Astrocyte of the cerebellum (primary cell): ENCODE results near the gene ZFYVE9.

ENCODE experiments used
- DNase-seq: peaks from one replicate; pipeline ENCODE4 v3.0.0-alpha.2; 2011; ENCODE audit warnings: low read depth
- H3K4me3 ChIP-seq: 2 replicates; pipeline ENCODE4 v1.5.1; 2011; ENCODE audit warnings: mild to moderate bottlenecking, low read depth, low read length, moderate library complexity
- in situ Hi-C: cut with HindIII; loops from 2 replicates; pipeline ENCODE4 v1.10.0; 2017; ENCODE audit warnings: low sequenced_read_pairs
- TF ChIP-seq, protein P1 (sequence below): IDR thresholded peaks from 2 replicates; pipeline ENCODE4 v1.5.1; 2012; ENCODE audit warnings: low read length, low read depth, moderate library complexity, mild to moderate bottlenecking; ENCODE audit errors: missing control alignments

The ZFYVE9 gene

DNA sequence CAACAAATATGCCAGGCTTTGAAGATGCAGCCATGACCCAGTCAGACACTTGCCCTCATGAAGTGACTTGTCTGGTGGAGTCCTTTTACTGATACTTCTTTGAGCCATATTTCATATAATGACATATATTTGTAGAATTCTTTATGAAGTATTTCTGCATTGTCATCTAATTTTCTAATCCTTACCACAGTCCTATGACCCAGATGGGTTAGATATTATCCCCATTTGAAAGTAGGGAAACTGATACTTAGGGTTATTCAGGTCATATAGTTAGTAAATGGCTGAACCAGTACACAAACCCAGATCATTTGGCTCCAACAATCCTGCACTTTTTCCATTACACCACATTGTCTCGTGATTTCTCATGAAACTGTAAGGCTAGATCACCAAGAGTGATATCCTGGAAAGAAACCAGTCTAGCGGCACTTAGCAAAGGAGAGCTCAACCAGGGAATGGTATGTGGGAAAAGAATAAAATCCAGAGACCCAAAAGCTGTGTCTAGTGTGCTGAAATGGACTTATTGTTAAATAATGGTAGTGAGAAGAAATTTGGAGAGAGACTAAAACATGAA, 49.6 kb downstream of the ZFYVE9 start:
- TF ChIP-seq, protein P1, sequence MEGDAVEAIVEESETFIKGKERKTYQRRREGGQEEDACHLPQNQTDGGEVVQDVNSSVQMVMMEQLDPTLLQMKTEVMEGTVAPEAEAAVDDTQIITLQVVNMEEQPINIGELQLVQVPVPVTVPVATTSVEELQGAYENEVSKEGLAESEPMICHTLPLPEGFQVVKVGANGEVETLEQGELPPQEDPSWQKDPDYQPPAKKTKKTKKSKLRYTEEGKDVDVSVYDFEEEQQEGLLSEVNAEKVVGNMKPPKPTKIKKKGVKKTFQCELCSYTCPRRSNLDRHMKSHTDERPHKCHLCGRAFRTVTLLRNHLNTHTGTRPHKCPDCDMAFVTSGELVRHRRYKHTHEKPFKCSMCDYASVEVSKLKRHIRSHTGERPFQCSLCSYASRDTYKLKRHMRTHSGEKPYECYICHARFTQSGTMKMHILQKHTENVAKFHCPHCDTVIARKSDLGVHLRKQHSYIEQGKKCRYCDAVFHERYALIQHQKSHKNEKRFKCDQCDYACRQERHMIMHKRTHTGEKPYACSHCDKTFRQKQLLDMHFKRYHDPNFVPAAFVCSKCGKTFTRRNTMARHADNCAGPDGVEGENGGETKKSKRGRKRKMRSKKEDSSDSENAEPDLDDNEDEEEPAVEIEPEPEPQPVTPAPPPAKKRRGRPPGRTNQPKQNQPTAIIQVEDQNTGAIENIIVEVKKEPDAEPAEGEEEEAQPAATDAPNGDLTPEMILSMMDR, result no peak
- no peak overlapping the region for H3K4me3 ChIP-seq
- no peak for DNase-seq
- in situ Hi-C loops, result no loop called here

DNA sequence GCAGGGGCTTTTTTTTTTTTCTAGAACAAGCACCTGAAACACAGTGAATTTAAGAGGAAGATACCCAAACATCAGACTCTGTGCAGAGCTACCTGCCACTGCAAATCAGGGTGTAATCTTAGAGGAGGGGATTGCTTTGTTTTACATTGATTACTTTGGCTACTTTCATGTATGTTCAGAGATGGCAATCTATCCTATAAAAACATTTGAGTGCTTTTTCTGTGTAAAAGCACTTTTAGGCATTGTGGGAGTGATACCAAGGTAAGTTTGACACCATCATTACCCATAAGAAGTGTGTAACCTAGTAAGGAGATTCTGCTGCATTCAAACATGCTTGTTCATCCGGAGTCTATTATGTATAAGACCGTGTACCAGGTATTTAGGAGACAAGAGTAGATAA, 50.1 kb downstream of the ZFYVE9 start:
- in situ Hi-C loops, result no loop called here
- no peak overlapping the region for H3K4me3 ChIP-seq
- TF ChIP-seq, protein P1, result no peak
- no peak for DNase-seq

DNA sequence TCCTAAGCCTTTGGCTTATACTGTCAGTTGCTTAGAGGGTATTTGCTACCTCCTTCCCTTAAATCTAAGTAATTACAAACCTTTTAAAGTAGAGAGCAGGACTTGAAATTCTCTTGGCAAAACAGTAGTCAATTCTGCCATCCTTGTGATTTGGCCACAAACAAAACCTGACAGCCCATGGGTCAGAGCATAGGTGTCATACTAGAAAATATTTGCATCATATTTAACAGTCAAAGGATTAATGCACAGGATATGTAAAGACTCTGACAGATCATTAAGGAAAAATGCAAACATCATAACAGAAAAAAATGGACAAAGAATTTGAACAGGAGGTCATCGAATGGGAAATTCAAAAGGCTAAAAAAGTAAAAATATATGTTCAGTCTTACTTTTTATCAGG, 50.5 kb downstream of the ZFYVE9 start:
- TF ChIP-seq, protein P1, result no peak
- in situ Hi-C loops, result no loop called here
- no peak for DNase-seq
- no peak overlapping the region for H3K4me3 ChIP-seq

DNA sequence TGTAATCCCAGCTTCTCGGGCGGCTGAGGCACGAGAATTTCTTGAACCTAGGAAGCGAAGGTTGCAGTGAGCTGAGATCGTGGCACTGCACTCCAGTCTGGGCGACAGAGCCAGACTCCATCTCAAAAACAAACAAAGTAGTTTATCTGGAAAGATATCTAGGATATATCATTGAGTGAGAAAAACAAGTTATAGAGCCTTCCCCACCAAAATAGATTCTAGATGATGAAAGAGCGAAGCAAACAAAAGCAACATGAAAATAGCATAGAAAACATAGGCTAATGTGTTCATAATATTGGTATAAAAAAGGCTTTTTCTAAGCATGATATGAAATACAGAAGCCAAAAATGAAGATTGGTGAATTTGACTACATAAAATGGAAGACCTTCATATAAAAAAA, 52.1 kb downstream of the ZFYVE9 start:
- in situ Hi-C loops, result no loop called here
- no peak for DNase-seq
- H3K4me3 ChIP-seq, result no peak overlapping the region
- TF ChIP-seq, protein P1, result no peak

DNA sequence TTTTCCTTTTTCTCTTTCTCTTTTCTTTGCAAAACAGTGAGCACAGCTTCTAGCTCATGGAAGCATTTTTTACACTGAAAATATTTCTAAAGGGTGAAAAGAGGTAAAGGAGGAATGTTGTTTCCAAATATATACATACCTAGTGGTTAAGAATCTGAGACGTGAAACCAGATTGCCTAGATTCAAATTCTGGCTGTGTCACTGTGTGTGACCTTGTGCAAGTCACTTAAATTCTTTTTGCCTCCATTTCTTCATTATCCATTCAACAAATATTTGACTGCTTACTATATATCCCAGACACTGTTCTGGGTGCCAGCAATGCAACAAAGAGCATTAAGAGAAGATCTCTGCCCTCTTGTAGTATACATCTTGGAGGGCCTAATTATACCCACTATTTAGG, 53.3 kb downstream of the ZFYVE9 start:
- in situ Hi-C loops, result no loop called here
- no peak overlapping the region for H3K4me3 ChIP-seq
- DNase-seq, result no peak
- TF ChIP-seq, protein P1, result no peak

DNA sequence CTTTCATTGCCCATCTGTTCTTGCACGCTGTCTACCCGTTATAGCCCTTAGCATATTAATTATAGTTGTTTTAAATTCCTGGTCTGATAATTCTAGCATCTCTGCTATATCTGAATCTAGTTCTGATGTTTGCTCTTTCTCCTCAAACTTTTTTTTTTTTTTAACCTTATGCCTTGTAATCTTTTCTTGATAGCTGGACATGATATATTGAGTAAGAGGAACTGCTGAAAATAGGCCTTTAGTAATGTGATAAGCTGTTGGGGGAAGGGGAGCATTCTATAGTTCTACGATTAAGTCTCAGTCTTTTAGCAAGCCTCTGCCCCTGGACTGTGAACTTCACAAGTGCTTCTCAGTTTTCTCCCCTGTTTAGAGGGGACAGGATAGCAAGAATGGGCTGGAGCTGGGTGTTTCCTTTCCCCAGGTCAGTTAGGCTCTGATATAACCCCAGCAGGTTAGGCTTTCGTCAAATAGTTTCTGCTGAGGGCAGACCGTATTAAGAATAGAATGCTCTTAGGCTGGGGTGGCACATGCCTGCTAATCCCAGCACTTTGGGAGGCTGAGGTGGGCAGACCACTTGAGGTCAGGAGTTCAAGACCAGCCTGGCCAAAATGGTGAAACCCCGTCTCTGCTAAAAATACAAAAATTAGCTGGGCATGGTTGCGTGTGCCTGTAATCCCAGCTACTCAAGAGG, 62.2 kb downstream of the ZFYVE9 start:
- no peak overlapping the region for H3K4me3 ChIP-seq
- no peak for DNase-seq
- in situ Hi-C loops, result no loop called here
- TF ChIP-seq, protein P1, result no peak
